ENCODE data around the gene KRT33A.

The KRT33A gene

GRCh38 chr17:41308251-41308917, 42.2 kb downstream of the KRT33A start:
- TF ChIP-seq, protein P1, sequence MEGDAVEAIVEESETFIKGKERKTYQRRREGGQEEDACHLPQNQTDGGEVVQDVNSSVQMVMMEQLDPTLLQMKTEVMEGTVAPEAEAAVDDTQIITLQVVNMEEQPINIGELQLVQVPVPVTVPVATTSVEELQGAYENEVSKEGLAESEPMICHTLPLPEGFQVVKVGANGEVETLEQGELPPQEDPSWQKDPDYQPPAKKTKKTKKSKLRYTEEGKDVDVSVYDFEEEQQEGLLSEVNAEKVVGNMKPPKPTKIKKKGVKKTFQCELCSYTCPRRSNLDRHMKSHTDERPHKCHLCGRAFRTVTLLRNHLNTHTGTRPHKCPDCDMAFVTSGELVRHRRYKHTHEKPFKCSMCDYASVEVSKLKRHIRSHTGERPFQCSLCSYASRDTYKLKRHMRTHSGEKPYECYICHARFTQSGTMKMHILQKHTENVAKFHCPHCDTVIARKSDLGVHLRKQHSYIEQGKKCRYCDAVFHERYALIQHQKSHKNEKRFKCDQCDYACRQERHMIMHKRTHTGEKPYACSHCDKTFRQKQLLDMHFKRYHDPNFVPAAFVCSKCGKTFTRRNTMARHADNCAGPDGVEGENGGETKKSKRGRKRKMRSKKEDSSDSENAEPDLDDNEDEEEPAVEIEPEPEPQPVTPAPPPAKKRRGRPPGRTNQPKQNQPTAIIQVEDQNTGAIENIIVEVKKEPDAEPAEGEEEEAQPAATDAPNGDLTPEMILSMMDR (IDR thresholded peaks at IDR 0.05; ENCODE audit: control extremely low read depth, extremely low read depth, low read depth, missing control alignments) = no peak
- no peak for DNase-seq (ENCODE audit: extremely low spot score)
- ChIA-PET POLR2A (no interaction called here), CTCF (interaction anchor here (0.9 to 1.7 kb wide), 2 partner anchors 14 to 400 kb away, joined by 3 to 4 read pairs; no protein-coding TSS in a partner anchor)

- POLR2A ChIA-PET = no interaction called here
- no peak for DNase-seq (ENCODE audit: extremely low spot score)
- CTCF ChIA-PET = interaction anchor here (0.9 to 1.7 kb wide), 2 partner anchors 15 to 399 kb away, joined by 3 to 4 read pairs; no protein-coding TSS in a partner anchor
Measured at GRCh38 chr17:41307647-41308046, 43.0 kb downstream of the KRT33A start.

GRCh38 chr17:41304091-41304490, 46.5 kb downstream of the KRT33A start:
- TF ChIP-seq, protein P1 (IDR thresholded peaks at IDR 0.05; ENCODE audit: control extremely low read depth, extremely low read depth, low read depth, missing control alignments) = no peak
- ChIA-PET CTCF (interaction anchor here (1.5 to 1.9 kb wide), 3 partner anchors 9 to 18 kb away, joined by 4 to 6 read pairs (median 4); no protein-coding TSS in a partner anchor), POLR2A (no interaction called here)
- DNase-seq (ENCODE audit: extremely low spot score) = no peak

More at GRCh38 chr17:41307647-41308046, 43.0 kb downstream of the KRT33A start:
- TF ChIP-seq, protein P1 (IDR thresholded peaks at IDR 0.05; ENCODE audit: control extremely low read depth, extremely low read depth, low read depth, missing control alignments) = no peak

- DNase-seq (ENCODE audit: extremely low spot score) = no peak
- ChIA-PET CTCF (interaction anchor here (1.5 to 1.9 kb wide), 2 partner anchors 10 to 20 kb away, joined by 4 to 6 read pairs; no protein-coding TSS in a partner anchor), POLR2A (no interaction called here)
- TF ChIP-seq, protein P1 (IDR thresholded peaks at IDR 0.05; ENCODE audit: control extremely low read depth, extremely low read depth, low read depth, missing control alignments) = no peak
Measured at GRCh38 chr17:41302981-41303380, 47.6 kb downstream of the KRT33A start.

GRCh38 chr17:41301916-41302901, 48.4 kb downstream of the KRT33A start, which contains the start of gene KRTAP29-1:
Gene KRTAP29-1, minus strand, starts transcription at chr17:41302851. Its CDS starts 0 bp downstream, at chr17:41302851.
- POLR2A ChIA-PET = no interaction called here
- no peak for DNase-seq (ENCODE audit: extremely low spot score)
- CTCF ChIA-PET = interaction anchor here (1.9 kb wide), 1 partner anchor 20 kb away, joined by 6 read pairs; no protein-coding TSS in a partner anchor
- TF ChIP-seq, protein P1 (IDR thresholded peaks at IDR 0.05; ENCODE audit: control extremely low read depth, extremely low read depth, low read depth, missing control alignments) = no peak

DNA sequence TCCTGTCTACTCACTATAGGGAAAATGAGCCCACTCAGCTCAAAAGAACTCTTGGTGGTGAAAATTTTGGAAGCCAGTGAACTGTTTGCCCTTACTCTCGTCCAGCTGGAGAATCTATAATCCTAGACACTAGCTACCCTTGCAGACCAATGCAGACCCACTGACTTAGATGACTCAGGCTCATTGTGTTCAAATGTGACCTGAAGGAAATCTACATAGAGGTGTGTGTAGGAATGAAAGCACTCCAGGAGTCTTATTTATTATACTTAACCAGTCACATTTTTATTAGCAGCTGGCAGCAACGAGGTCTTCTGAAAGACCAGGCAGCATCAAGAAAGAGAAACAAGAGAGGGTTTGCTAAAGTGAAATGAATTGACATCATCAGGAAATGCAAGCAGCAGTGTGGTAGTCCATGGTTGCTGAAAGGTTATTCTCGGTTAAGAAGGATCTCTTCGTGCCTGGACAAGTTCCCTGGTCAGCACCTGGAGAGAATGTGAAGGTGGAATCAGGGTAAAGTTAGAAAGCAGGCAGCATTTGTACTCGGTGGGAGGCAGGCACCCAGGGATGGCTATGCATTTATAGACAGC, 49.3 kb downstream of the KRT33A start:
- TF ChIP-seq, protein P1 (IDR thresholded peaks at IDR 0.05; ENCODE audit: control extremely low read depth, extremely low read depth, low read depth, missing control alignments) = no peak
- CTCF ChIA-PET = no interaction called here
- POLR2A ChIA-PET = no interaction called here
- no peak for DNase-seq (ENCODE audit: extremely low spot score)

Data from GM10248 (cell line).